Right atrium auricular region (tissue), 2 donors: ENCODE results near the gene COBL. TPM values are rescaled to one million over a fixed set of nuclear protein-coding genes. Genes with fewer than 3 reads are reported as not detected.

Experiments used
- DNase-seq: peaks from one replicate; pipeline ENCODE4 v3.0.0-alpha.2; 2019; ENCODE audit warnings: low spot score
- H3K27ac ChIP-seq, 2 donors: fragments of 200-600 bp; sonication (generic); 1 replicate in 1 of 2; 2 replicates in 1 of 2; pipeline ENCODE4 v1.5.1; 2016 to 2019
- H3K27me3 ChIP-seq, 2 donors: fragments of 200-600 bp; sonication (generic); one replicate each; pipeline versions ENCODE4 v1.5.1 to v1.6.0; 2017 to 2019
- H3K36me3 ChIP-seq: fragments of 200-600 bp; sonication (generic); one replicate; pipeline ENCODE4 v1.5.1; 2016
- H3K4me1 ChIP-seq, 2 donors: fragments of 200-600 bp; sonication (generic); one replicate each; pipeline versions ENCODE4 v1.5.1 to v1.6.0; 2017 to 2019
- H3K4me3 ChIP-seq, 2 donors: fragments of 200-600 bp; sonication (generic); 1 replicate in 1 of 2; 2 replicates in 1 of 2; pipeline ENCODE4 v1.5.1; 2017 to 2019; ENCODE audit warnings: mild to moderate bottlenecking in 1 of 2, moderate library complexity in 1 of 2
- H3K9me3 ChIP-seq, 2 donors: fragments of 200-600 bp; sonication (generic); one replicate each; pipeline ENCODE4 v1.5.1; 2019
- total RNA-seq, 2 donors: library from RNA; depleted of rRNA; stranded (reverse); fragments of >200 nt; gene quantifications; one replicate each; pipeline ENCODE4 v1.1.0, GENCODE V29; 2016
- TF ChIP-seq, protein P1 (sequence below), 2 donors: fragments of 200-600 bp; sonication (generic); IDR thresholded peaks; one replicate each; pipeline ENCODE4 v1.5.1; 2019; ENCODE audit warnings: antibody characterized with exemption in 2 of 2

Gene COBL
- total RNA-seq, 2 donors from 2014 or later, result 26.3 to 31.4 TPM

DNA sequence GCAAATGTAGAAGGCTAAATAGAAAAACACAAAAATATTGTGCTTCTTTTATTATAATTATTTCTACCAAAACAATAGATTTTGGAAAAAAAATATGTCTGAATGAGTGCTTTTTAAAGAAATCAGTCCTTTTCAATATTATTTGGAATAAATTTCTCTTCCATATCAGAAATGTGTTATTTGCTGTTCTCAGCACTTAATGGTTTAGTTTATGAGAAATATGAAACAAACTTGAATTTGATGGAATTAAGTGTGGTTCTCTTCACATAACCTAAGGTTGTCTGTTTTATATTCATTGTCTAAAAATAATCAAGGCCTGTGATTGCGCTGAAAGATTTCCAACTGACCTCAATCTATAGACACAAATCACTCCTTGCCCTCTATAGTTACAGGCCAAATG lies 203.0 kb downstream of the COBL start:
- H3K4me1 ChIP-seq, result no peaks in the 10 kb centered on the region
- H3K27ac ChIP-seq, result no peak overlapping the region
- no peaks in the 10 kb centered on the region for H3K27me3 ChIP-seq
- TF ChIP-seq, protein P1, sequence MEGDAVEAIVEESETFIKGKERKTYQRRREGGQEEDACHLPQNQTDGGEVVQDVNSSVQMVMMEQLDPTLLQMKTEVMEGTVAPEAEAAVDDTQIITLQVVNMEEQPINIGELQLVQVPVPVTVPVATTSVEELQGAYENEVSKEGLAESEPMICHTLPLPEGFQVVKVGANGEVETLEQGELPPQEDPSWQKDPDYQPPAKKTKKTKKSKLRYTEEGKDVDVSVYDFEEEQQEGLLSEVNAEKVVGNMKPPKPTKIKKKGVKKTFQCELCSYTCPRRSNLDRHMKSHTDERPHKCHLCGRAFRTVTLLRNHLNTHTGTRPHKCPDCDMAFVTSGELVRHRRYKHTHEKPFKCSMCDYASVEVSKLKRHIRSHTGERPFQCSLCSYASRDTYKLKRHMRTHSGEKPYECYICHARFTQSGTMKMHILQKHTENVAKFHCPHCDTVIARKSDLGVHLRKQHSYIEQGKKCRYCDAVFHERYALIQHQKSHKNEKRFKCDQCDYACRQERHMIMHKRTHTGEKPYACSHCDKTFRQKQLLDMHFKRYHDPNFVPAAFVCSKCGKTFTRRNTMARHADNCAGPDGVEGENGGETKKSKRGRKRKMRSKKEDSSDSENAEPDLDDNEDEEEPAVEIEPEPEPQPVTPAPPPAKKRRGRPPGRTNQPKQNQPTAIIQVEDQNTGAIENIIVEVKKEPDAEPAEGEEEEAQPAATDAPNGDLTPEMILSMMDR (IDR thresholded peaks at IDR 0.05), result no peak
- no peak for DNase-seq
- H3K36me3 ChIP-seq, result no peaks in the 10 kb centered on the region
- H3K9me3 ChIP-seq, result peaks cover 0 to 7% of the 10 kb centered on the region in 2 donors
- no peak overlapping the region for H3K4me3 ChIP-seq

DNA sequence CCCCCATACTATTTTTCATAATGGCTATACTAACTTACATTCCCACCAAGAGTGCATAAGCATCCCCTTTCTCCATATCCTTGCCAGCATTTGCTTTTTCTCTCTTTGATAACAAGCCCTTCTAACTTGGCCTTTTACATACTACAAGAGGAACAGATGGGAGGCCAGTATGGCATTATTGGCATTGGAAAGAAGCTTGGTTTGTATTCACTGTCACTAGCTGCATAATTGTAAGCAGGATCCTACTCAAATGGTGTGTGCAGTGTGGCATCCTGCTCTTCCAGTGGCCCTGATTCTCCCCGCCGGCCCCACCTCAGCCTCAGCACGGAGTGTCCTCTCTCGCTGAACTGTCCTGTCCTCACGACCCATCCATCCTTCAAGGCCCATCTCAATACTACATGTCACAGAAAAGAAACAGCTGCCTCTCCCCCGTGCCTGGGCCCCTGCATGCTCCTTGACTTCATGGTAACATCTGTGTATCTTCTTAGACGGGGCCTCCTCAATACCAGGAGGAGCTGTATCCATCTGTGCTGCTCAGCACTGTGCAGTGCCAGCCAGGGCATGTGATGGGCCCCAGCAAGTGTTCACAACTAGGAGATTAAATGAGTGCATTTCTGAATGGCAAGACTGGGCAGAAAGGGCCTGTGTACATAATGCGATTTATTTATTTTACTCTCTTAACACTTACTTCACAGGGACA lies 205.2 kb downstream of the COBL start:
- H3K4me1 ChIP-seq, result no peaks in the 10 kb centered on the region
- TF ChIP-seq, protein P1 (IDR thresholded peaks at IDR 0.05), result no peak

DNA sequence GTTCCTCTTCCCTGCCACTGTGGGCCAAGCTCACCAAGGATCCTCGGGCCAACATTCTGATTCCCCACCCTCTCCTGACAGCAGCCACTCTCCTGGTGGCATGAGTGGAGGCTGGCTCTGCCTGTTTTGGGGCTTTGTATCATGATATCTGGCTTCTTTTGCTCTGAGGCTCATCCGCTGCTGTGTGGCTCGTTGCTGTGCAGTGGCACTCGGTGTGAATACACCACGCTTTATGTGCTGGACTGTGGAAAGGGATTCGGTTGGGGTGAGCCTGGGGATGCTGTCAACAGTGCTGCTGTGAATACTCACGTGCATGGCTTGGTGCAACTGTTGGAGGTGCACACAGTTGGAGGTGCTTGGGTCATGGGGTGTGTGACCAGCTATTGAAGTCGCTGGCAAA lies 208.5 kb downstream of the COBL start:
- Histone ChIP-seq H3K4me3 (no peak overlapping the region), H3K27ac (no peak overlapping the region), H3K4me1 (no peaks in the 10 kb centered on the region), H3K9me3 (no peaks in the 10 kb centered on the region), H3K36me3 (no peaks in the 10 kb centered on the region), H3K27me3 (no peaks in the 10 kb centered on the region)
- TF ChIP-seq, protein P1 (IDR thresholded peaks at IDR 0.05), result no peak
- DNase-seq, result no peak

More for the DNA sequence above, 205.2 kb downstream of the COBL start:
- H3K36me3 ChIP-seq, result no peaks in the 10 kb centered on the region
- H3K4me3 ChIP-seq, result no peak overlapping the region
- H3K27me3 ChIP-seq, result no peaks in the 10 kb centered on the region
- H3K27ac ChIP-seq, result no peak overlapping the region
- DNase-seq, result no peak
- H3K9me3 ChIP-seq, result peaks cover 0 to 7% of the 10 kb centered on the region in 2 donors

DNA sequence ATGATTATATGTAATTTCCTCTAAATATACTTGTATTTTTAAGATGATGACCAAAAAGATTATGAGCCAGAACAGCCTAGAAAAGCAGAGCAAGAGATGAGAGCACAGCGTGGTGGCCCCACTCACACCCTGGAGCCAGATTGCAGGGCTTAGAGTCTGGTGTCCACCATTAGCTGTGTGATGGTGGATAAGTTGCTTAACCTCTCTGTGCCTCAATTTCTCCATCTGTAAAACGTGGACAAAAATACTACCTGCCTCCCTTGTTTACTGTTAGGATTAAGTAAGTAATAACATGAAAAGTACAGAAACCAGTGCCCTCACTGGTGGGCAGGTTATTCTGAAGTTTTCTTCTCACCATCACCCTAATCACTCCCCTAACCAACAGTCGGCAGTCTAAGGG lies 212.3 kb downstream of the COBL start:
- no peaks in the 10 kb centered on the region for H3K36me3 ChIP-seq
- TF ChIP-seq, protein P1 (IDR thresholded peaks at IDR 0.05), result no peak
- no peak overlapping the region for H3K27ac ChIP-seq
- H3K27me3 ChIP-seq, result no peaks in the 10 kb centered on the region
- DNase-seq, result no peak
- no peaks in the 10 kb centered on the region for H3K4me1 ChIP-seq
- no peaks in the 10 kb centered on the region for H3K9me3 ChIP-seq
- H3K4me3 ChIP-seq, result no peak overlapping the region

DNA sequence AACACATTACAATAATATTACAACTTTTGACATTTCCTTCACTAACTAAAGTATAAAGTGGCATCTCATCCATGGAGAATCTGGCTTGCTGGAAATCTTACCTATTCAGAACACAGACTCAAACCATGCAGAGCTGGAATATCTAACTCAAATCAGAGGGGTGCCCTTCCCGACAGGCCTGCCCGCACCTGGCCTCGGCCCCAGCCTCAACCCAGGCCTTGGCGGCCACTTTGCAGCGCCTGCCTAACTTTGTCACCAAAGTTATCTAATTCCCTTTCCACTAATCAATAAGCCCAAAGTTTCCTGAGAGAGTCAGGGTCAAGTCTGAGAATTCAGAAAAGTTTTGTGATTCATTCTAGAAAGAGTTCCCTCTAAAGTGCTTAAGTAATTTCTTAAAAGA lies 212.9 kb downstream of the COBL start:
- Histone ChIP-seq H3K27me3 (no peaks in the 10 kb centered on the region), H3K36me3 (no peaks in the 10 kb centered on the region), H3K9me3 (peaks cover 0 to 2% of the 10 kb centered on the region in 2 donors), H3K4me3 (no peak overlapping the region), H3K4me1 (no peaks in the 10 kb centered on the region), H3K27ac (no peak overlapping the region)
- TF ChIP-seq, protein P1 (IDR thresholded peaks at IDR 0.05), result no peak
- DNase-seq, result no peak

DNA sequence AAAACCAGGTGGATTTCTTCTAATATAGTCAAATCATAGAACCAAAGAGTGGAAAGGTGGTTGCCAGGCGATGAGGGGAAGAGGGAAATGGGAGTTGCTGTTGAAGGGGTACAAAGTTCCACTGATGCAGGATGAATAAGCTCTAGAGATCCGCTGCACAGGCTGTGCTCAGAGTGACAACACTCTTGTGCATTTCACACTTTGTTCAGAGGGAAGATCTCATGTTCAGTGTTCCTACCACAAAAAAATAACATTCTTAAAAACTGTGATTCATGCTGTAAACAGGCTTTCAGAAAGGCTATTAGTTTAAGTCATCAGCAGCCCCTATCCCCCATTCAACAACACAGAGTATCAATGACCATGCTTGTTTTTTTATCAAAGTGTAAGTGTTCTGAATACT lies 213.8 kb downstream of the COBL start:
- peaks cover 0 to 11% of the 10 kb centered on the region in 2 donors for H3K9me3 ChIP-seq
- H3K4me1 ChIP-seq, result no peaks in the 10 kb centered on the region
- no peaks in the 10 kb centered on the region for H3K36me3 ChIP-seq
- TF ChIP-seq, protein P1 (IDR thresholded peaks at IDR 0.05), result no peak
- no peak for DNase-seq
- H3K27me3 ChIP-seq, result no peaks in the 10 kb centered on the region
- no peak overlapping the region for H3K27ac ChIP-seq
- no peak overlapping the region for H3K4me3 ChIP-seq
